Fibroblast of mammary gland (primary cell): ENCODE data around the gene LSM8.

ENCODE experiments used
- DNase-seq: peaks from one replicate; pipeline ENCODE4 v3.0.0-alpha.2; 2010; ENCODE audit warnings: low read depth
- H3K4me3 ChIP-seq: 2 replicates; pipeline ENCODE4 v1.5.1; 2011; ENCODE audit warnings: low read depth, mild to moderate bottlenecking, low read length, moderate library complexity; ENCODE audit not compliant: control insufficient read depth
- CTCF ChIP-seq: conservative IDR thresholded peaks from 2 replicates; pipeline ENCODE4 v1.5.1; 2011; ENCODE audit warnings: low read depth, low read length, inconsistent platforms; ENCODE audit not compliant: control insufficient read depth, insufficient read depth

LSM8 gene

DNA sequence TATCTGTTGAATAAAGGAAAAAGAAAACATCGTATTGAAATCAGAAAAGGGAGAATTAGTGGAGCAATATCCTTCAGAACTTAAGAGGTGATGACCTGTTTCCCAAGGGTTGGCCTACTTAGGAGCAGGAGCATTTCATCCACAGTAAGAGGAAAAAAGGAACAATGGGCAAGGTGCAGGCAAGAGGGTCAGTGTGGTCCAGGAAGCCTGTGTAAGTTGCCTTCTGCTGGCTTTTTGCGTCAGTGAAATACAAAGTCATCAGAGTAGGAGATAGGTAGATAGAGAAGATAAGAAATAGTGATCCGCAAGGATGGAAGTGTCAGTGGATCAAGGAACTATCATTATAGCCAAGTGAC lies 35.2 kb downstream of the LSM8 start:
- no peak for DNase-seq
- no peak for TF ChIP-seq CTCF

DNA sequence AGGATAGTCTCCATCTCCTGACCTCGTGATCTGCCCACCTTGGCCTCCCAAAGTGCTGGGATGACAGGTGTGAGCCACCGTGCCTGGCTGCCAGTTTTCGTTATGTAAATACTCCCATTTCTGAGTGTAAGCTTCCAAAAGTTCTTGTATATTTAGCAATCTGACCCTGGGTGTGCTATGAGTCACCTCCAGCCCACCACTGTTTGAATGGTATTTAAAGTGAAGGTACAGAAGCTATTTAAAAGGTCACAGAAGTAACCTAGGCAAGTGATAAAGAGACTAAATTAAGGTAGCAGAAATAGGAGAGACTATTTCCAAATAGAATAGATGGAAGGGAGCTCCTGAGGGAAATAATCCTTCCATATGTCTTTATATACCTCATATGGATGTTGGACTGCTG lies 36.6 kb downstream of the LSM8 start:
- TF ChIP-seq CTCF, result no peak
- no peak for DNase-seq
- H3K4me3 ChIP-seq, result no peak overlapping the region

More for the DNA sequence above, 35.2 kb downstream of the LSM8 start:
- H3K4me3 ChIP-seq, result no peak overlapping the region

DNA sequence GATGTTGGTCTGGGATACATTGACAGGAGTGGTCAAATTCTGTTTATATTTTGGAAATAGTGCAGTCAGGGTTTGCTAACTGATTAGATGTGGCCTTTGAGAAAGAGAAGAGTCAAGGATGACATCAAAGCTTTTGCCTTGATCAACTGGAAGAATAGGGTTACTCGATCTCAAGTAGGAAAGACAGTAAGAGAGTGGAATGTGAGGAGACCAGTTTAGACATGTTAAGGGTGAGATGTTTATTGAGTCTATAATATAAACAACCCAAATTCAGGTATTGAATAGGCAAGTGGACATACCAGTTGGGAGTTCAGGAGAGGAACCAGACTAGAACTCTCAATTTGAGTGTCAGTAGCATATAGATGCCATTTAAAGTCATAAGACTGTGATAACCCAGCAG lies 38.6 kb downstream of the LSM8 start:
- no peak for TF ChIP-seq CTCF
- no peak for DNase-seq
- no peak overlapping the region for H3K4me3 ChIP-seq

GRCh38 chr7:118224521-118224920 lies 40.6 kb downstream of the LSM8 start, which contains the start of gene ANKRD7:
ANKRD7 (plus strand) TSS chr7:118224704; CDS start chr7:118224831, 127 bp downstream.
- no peak for TF ChIP-seq CTCF
- no peak within 1 kb of the TSS for H3K4me3 ChIP-seq
- no peak for DNase-seq

DNA sequence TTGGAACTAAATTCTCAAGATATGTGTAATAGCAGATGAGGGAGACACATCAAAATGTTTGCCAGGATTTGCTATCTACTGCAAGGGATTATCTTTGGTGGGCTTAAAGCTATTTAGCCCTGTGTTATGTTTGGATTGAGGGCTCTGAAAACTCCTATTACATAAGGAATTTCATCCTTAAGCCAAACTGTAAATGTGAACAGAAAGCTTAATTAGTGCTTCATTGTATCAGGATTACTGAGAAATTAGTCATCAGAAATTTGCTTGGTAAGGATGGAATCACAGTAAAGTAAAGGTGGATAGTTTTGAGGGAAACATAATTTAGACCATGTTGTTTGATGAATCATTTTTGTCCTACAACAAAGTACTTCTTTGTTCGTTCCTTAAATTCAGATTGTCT lies 48.9 kb downstream of the LSM8 start:
- H3K4me3 ChIP-seq, result no peak overlapping the region
- no peak for DNase-seq
- no peak for TF ChIP-seq CTCF

- no peak for DNase-seq
- no peak overlapping the region for H3K4me3 ChIP-seq
Measured at GRCh38 chr7:118233799-118234198, 49.8 kb downstream of the LSM8 start.

More at GRCh38 chr7:118233799-118234198, 49.8 kb downstream of the LSM8 start:
- no peak for TF ChIP-seq CTCF
